HG03558 (cell line): ENCODE results near the gene WDR49.

ENCODE experiments used
- ATAC-seq: cut with Tn5 transposase; IDR thresholded peaks from one replicate; pipeline ENCODE4 v1.9.1; 2021; ENCODE audit warnings: moderate number of reproducible peaks; ENCODE audit not compliant: unreplicated experiment; ENCODE audit errors: extremely low read depth

WDR49 gene

GRCh38 chr3:167497903-167498302 is 155.8 kb downstream of the WDR49 start:
- no peak for ATAC-seq

- no peak for ATAC-seq
Observed at GRCh38 chr3:167493244-167493643, 160.5 kb downstream of the WDR49 start.

- ATAC-seq: no peak
Observed at GRCh38 chr3:167491621-167492020, 162.1 kb downstream of the WDR49 start.

DNA sequence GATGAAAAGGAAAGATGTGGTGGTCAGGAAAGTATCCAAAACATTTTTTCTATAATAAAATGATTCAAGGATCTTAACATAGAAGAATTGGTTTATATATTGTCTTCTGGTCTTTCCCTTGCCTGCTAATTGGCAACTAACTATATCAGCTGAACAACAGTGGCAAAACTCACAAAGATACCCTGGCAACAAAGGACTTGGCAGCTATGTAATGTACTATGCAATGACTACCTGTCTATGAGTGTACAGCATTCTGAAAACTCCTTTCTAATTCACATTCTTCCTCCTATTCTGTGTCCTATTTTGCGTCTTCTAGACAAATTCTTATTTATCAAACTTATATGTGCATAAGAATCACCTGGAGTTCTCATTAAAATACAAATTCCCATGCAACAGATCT is 164.2 kb downstream of the WDR49 start:
- no peak for ATAC-seq

- no peak for ATAC-seq
Observed at GRCh38 chr3:167487556-167487955, 166.2 kb downstream of the WDR49 start.

GRCh38 chr3:167484551-167484950 is 169.2 kb downstream of the WDR49 start:
- ATAC-seq: no peak

GRCh38 chr3:167483708-167484475 is 169.8 kb downstream of the WDR49 start:
- ATAC-seq: no peak

- no peak for ATAC-seq
Observed at GRCh38 chr3:167481164-167481563, 172.6 kb downstream of the WDR49 start.

DNA sequence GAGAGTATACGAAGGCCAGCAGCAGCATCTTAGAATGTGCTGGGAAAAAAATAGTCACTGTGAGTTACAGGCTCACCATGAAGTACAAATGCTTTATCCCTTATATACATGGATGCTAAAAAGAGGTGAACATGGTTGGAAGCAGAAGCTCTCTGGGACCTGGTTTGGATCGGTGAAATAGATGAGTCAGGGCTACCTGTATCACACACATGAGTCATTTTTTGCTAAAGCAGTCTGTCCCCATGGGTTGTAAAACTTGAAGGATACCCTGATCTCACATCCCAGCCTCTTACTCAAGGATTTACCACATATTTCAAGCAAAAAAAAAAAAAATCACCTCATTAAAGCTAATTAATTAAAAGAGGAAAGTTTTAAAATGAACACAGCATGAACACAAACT is 173.0 kb downstream of the WDR49 start:
- ATAC-seq: no peak

DNA sequence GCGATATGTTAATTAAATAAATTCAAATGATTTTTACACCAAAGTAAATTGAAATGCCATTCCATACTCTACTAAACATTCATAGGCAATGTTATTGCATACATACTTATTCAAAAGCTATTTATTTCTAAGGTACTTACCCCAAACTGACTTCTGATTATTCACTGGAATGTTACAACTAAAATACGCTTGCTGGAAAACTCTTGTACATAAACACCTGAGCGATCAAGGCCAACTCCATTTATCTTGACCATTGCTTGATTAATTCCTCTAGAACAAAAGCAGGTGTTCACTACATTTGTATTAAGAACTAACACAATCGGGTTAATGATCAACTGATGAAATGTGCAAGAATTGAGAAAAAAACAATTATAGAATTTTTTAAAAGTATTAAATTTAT is 179.9 kb downstream of the WDR49 start, which contains the start of gene SERPINI2:
TSS of gene SERPINI2 (minus strand) at position 180 of the 400 bp plus-strand sequence. CDS start 2,208 bp downstream, outside the sequence.
- ATAC-seq: no peak

- ATAC-seq: no peak
Observed at GRCh38 chr3:167469381-167469780, 184.4 kb downstream of the WDR49 start.

- ATAC-seq: no peak
Observed at GRCh38 chr3:167467848-167468611, 185.7 kb downstream of the WDR49 start.

DNA sequence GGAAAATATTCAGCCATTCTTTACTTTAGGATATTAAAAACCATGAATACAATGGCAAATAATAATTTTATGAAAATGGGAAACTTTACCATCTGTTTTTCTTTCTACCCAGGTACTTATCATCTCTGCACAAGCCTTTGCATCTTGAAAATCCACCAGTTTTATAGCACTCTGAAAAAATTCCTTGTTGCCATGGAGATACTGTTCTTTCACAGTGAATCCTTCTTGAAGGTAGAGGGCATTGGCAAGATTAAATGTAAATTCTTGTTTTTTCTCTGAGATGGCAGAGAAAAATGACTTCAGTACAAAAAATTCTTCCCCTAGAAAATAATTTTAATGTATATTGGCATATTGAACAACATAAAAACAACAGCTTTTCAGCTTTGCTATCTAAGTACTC is 186.8 kb downstream of the WDR49 start:
- no peak for ATAC-seq

- no peak for ATAC-seq
Observed at GRCh38 chr3:167456157-167456799, 197.5 kb downstream of the WDR49 start.

DNA sequence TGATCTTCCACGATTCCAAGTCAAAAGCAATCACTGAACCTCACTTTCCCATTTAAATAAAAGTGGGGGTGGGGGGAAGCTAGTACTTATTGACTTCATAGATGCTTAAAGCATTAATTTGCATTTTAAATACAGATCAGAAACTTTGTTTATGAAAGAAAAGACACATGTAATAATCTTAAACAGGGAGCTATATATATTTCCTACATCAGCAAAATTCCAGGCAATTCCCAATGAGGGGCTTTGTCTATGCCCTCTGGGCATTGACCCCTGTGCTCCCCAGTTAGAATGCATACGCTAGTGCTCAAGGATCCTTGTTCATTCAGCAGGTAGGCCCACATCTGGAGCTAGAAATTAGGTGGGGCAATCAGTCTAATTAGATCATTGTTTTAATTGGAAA is 199.9 kb downstream of the WDR49 start:
- no peak for ATAC-seq

DNA sequence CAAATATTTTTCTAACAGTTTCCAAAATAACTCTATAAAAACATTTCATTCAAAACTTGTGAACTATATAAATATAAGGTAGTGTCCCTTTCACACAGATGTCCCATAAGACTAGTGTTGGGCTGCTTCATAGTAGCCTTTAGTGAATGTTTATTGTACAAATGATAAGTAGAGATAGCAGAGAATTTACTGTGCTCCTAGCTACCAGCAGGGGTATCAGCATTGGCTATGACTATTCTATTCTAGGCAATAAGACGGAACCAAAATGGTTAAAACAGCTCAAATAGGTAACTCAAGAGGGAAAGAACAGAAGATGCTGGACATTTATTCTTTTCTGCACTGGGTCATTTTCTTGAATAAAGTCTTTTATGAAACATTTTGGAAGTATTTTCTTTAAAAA is 202.5 kb downstream of the WDR49 start:
- ATAC-seq: no peak

DNA sequence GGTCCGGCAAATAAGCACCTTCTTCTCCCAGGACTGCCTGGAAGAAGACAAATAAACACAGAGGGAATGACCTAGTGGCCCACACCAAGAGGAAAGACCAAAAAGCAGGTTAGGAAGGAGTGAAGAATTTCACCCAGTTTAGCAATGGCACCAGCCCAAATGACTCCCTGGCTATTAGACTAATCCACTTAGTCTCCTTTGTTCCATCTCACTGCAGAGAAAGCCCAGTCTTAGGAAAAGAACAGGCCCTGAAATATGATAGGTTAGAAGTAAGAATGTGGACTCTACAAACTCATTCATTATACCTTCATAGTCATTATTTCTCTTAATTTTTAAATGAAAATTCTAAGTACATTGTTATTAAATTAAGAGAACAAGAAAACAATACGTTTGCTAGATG is 203.1 kb downstream of the WDR49 start:
- no peak for ATAC-seq

DNA sequence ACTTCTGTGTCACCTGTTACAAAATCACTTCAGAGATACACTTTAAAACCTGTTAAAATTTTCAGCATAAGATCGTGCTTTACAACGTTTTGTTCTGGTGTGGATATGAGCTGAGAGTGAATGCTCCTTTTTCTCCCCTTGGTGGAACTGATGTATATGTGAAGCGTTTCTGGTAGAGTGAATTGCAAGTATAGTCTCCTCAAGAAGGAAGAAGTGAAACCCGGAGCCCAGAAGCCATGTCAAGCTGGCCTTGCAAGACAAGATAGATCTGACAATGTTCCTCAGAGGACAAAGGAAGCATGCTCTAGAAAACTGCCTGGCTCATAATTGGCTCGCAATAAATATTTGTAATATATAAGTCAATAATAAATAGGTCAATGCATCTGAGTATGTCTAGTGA is 203.5 kb downstream of the WDR49 start:
- ATAC-seq: no peak

GRCh38 chr3:167445491-167445890 is 208.3 kb downstream of the WDR49 start:
- ATAC-seq: no peak

- no peak for ATAC-seq
Observed at GRCh38 chr3:167441256-167441655, 212.5 kb downstream of the WDR49 start.
